ENCODE results near the gene TBX1. TPM values are rescaled to one million over a fixed set of nuclear protein-coding genes. Genes with fewer than 3 reads are reported as not detected.
A peak's percentile ranks its signal among the peaks of the same experiment; 100 is the strongest.

TBX1 gene
- total and polyA plus RNA-seq, 8 donors: 0.43 to 1.1 (median 0.68) TPM; not detected in 4

DNA sequence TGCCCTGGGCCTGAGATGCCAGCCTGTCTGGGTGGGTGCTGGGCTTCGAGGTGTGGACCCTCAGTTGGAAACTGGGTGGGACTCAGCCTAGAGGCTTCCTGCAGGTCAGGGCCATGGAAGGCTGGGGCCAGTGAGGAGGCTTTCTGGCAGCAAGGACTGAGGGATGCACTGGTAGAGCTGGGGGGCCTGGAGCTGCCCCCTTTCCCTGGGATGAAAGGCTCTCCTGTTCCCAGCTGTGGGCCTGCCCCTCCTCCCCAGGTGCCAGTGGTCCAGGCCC, 43.8 kb upstream of the TBX1 start:
- intact Hi-C loops (cut with DNase I; ENCODE audit: low total_unique reads): no loop called here
- no peak for TF ChIP-seq EP300 (IDR thresholded peaks at IDR 0.05)
- no peak for TF ChIP-seq POLR2A (IDR thresholded peaks at IDR 0.05)
- TF ChIP-seq, protein P1, sequence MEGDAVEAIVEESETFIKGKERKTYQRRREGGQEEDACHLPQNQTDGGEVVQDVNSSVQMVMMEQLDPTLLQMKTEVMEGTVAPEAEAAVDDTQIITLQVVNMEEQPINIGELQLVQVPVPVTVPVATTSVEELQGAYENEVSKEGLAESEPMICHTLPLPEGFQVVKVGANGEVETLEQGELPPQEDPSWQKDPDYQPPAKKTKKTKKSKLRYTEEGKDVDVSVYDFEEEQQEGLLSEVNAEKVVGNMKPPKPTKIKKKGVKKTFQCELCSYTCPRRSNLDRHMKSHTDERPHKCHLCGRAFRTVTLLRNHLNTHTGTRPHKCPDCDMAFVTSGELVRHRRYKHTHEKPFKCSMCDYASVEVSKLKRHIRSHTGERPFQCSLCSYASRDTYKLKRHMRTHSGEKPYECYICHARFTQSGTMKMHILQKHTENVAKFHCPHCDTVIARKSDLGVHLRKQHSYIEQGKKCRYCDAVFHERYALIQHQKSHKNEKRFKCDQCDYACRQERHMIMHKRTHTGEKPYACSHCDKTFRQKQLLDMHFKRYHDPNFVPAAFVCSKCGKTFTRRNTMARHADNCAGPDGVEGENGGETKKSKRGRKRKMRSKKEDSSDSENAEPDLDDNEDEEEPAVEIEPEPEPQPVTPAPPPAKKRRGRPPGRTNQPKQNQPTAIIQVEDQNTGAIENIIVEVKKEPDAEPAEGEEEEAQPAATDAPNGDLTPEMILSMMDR (IDR thresholded peaks at IDR 0.05): no peak
- no peak for TF ChIP-seq POLR2AphosphoS5 (IDR thresholded peaks at IDR 0.05)
- H3K4me1 ChIP-seq: peaks cover 15 to 56% (median 45%) of the 10 kb centered on the region in 4 donors
- no peaks in the 10 kb centered on the region for H3K9me3 ChIP-seq
- no peak overlapping the region for H3K27ac ChIP-seq
- peaks cover 0 to 81% (median 39%) of the 10 kb centered on the region in 3 donors for H3K27me3 ChIP-seq
- WGBS, 5 donors: 88 to 100% (median 100%) methylated on average over 1 of the region's 1 CpG; no CpG with 5 or more reads in 1 of the 5 donors
- H3K4me3 ChIP-seq: no peak overlapping the region
- H3K36me3 ChIP-seq: peaks cover 0 to 18% (median 9%) of the 10 kb centered on the region in 4 donors
- no peak for DNase-seq

DNA sequence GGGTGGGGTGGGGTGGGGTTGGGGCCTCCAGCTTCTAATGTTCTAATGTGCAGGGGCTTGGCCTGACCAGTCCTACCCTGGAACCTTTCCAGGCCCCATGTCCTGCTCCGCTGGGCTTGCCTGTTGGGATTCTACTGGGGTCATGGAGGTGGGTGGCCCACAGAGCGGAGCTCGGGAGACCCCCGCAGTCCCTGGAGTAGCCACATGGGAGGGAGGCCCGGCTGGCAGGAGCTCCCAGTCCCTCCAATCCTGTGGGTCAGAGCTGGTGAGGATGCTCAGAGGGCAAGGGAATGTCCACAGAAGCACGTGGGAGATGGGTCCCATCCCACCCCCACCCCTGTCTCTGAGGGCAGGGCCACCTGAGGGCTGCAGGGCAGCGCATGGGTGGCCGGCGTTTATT, 43.4 kb upstream of the TBX1 start:
- 80 to 83% (median 81%) methylated on average over 9 of the region's 9 CpGs for WGBS, 5 donors

DNA sequence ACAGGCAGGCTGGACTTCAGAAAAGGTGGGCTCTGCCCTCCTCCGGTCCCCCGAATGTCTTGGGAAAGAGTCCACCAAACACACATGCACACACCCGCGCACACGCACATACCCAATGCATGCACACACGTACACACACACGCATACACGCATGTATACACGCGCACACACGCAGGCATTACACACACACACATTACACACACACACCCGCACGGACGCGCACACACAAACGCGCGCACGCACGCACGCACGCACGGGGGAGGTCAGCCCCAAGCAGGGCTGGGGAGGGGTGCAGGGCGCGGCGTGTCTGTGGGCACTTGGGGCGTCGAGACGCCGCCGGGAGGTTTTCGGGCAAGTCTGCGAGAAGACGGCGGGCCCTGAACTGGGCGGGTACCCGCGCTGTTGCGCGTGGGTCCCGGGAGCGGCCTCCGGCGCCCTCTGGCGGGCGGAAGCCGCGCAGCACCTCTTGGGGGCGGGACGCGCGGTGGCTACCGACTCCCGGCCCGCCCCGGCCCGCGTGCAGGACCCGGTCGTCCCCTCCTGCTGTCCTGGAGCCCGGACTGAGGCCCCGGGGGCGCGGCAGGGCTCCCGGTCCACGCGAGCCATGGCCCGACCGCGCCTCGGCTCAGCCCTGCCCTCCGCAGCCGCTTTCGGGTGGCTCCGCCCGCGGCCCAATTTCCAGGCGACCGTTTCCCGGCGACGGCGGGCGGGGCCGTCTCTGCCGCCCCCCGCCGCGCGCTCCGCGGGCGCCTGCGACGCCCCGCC, 42.7 kb upstream of the TBX1 start:
- intact Hi-C loops (cut with DNase I; ENCODE audit: low total_unique reads): no loop called here
- H3K27ac ChIP-seq: peak overlapping the region in 3 of 5 donors; percentile 36 to 78 (median 58)
- 6 to 29% (median 9%) methylated on average over 23 to 96 of the region's 96 CpGs for WGBS, 5 donors
- H3K27me3 ChIP-seq: peaks cover 0 to 92% (median 50%) of the 10 kb centered on the region in 3 donors
- no peaks in the 10 kb centered on the region for H3K9me3 ChIP-seq
- TF ChIP-seq EP300 (IDR thresholded peaks at IDR 0.05): no peak
- TF ChIP-seq, protein P1 (IDR thresholded peaks at IDR 0.05): peak in 5 of 7 experiments; percentile 35 to 98 (median 96)
- peaks cover 0 to 29% (median 16%) of the 10 kb centered on the region in 4 donors for H3K36me3 ChIP-seq
- H3K4me3 ChIP-seq: peak overlapping the region; percentile 59 to 69 (median 62)
- peaks cover 24 to 66% (median 54%) of the 10 kb centered on the region in 4 donors for H3K4me1 ChIP-seq
- peak; percentile 79 to 91 for DNase-seq

More for the DNA sequence above, 43.4 kb upstream of the TBX1 start:
- TF ChIP-seq POLR2A (IDR thresholded peaks at IDR 0.05) (no peak), EP300 (IDR thresholded peaks at IDR 0.05) (no peak), POLR2AphosphoS5 (IDR thresholded peaks at IDR 0.05) (no peak)
- TF ChIP-seq, protein P1 (IDR thresholded peaks at IDR 0.05): no peak
- H3K27ac ChIP-seq: no peak overlapping the region
- no peak for DNase-seq
- peaks cover 17 to 59% (median 48%) of the 10 kb centered on the region in 4 donors for H3K4me1 ChIP-seq
- intact Hi-C loops (cut with DNase I; ENCODE audit: low total_unique reads): no loop called here
- peaks cover 0 to 85% (median 43%) of the 10 kb centered on the region in 3 donors for H3K27me3 ChIP-seq
- H3K36me3 ChIP-seq: peaks cover 0 to 22% (median 11%) of the 10 kb centered on the region in 4 donors
- H3K4me3 ChIP-seq: peak overlapping the region in 2 of 4 donors; percentile 65 to 69
- H3K9me3 ChIP-seq: no peaks in the 10 kb centered on the region

DNA sequence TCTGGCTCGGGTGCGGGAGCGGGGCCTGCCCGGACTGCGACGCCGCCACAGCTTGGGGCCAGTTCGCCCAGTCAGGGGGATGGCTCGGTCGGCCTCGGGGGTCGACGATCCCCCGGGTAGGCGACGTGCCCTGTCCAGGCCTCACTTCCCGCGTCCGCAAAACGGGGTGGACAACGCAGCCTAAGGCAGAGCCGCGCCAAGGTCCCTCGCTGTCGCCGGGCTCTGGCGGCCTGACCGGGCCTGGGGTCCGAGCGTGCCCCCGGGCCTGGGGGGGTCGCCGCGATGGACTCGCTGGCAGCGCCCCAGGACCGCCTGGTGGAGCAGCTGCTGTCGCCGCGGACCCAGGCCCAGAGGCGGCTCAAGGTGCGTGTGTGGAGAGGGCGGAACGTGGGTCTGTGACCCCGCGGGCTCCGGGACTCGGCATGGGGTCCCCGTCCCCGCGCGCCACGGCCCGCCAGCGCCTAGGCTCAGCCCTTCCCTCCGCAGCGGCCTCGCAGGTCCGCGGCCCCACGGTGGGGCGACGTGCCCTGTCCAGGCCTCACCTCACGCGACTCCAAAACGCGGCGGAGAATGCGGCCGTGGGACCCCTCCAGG, 42.0 kb upstream of the TBX1 start:
- H3K4me1 ChIP-seq: peaks cover 30 to 73% (median 60%) of the 10 kb centered on the region in 4 donors
- no peak for DNase-seq

More for the DNA sequence above, 42.0 kb upstream of the TBX1 start:
- H3K27ac ChIP-seq: peak overlapping the region in 4 of 5 donors; percentile 2 to 78 (median 47)
- WGBS, 5 donors: 1 to 3% (median 2%) methylated on average over 14 to 70 of the region's 70 CpGs
- no peaks in the 10 kb centered on the region for H3K9me3 ChIP-seq
- H3K4me3 ChIP-seq: peak overlapping the region; percentile 59 to 69 (median 62)
- TF ChIP-seq EP300 (IDR thresholded peaks at IDR 0.05): no peak
- TF ChIP-seq, protein P1 (IDR thresholded peaks at IDR 0.05): no peak
- no peak for TF ChIP-seq POLR2A (IDR thresholded peaks at IDR 0.05)
- TF ChIP-seq POLR2AphosphoS5 (IDR thresholded peaks at IDR 0.05): no peak
- H3K27me3 ChIP-seq: peaks cover 0 to 92% (median 56%) of the 10 kb centered on the region in 3 donors
- H3K36me3 ChIP-seq: peaks cover 0 to 32% (median 16%) of the 10 kb centered on the region in 4 donors
- intact Hi-C loops (cut with DNase I; ENCODE audit: low total_unique reads): no loop called here

Measured in stomach (tissue), 9 donors.